ENCODE measurements around the gene CCDC183.

GRCh38 chr9:136759001-136759400, 37.1 kb upstream of the CCDC183 start:
- TF ChIP-seq, protein P1, sequence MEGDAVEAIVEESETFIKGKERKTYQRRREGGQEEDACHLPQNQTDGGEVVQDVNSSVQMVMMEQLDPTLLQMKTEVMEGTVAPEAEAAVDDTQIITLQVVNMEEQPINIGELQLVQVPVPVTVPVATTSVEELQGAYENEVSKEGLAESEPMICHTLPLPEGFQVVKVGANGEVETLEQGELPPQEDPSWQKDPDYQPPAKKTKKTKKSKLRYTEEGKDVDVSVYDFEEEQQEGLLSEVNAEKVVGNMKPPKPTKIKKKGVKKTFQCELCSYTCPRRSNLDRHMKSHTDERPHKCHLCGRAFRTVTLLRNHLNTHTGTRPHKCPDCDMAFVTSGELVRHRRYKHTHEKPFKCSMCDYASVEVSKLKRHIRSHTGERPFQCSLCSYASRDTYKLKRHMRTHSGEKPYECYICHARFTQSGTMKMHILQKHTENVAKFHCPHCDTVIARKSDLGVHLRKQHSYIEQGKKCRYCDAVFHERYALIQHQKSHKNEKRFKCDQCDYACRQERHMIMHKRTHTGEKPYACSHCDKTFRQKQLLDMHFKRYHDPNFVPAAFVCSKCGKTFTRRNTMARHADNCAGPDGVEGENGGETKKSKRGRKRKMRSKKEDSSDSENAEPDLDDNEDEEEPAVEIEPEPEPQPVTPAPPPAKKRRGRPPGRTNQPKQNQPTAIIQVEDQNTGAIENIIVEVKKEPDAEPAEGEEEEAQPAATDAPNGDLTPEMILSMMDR (IDR thresholded peaks at IDR 0.05; ENCODE audit: low read depth, low read length) = no peak
- TF ChIP-seq MAX (IDR thresholded peaks at IDR 0.05; ENCODE audit: low read depth, low read length) = no peak
